T-cell (primary cell): ENCODE measurements around the gene MIGA2. TPM values are rescaled to one million over a fixed set of nuclear protein-coding genes. Genes with fewer than 3 reads are reported as not detected.

Experiments
- ATAC-seq, 4 experiments: fragments of 200-7000 bp in 3 of 4; fragments of 150-1000 bp in 1 of 4; cut with Tn5 transposase; replicated peaks in 1 of 4; 1 replicate in 3 of 4; 2 replicates in 1 of 4; pipeline ENCODE4 v1.10.0; 2021; ENCODE audit warnings: moderate library complexity in 3 of 4, mild to moderate bottlenecking in 2 of 4, moderate number of reproducible peaks in 1 of 4
- CTCF ChIA-PET, 2 donors: fragments of 300-600 bp; sonication (Branson Sonifier 250); formaldehyde crosslinking; loops; one replicate each; lab custom pipeline; 2022; ENCODE audit warnings: antibody characterized with exemption in 2 of 2; lab: Charles Lee
- POLR2A ChIA-PET, 2 donors: fragments of 300-600 bp; sonication (Branson Sonifier 250); formaldehyde crosslinking; loops; one replicate each; lab custom pipeline; 2022; ENCODE audit warnings: antibody characterized with exemption in 2 of 2; lab: Charles Lee
- DNase-seq, 35 experiments: peaks; one replicate each; pipeline versions ENCODE4 v3.0.0 to v3.0.0-alpha.2; 2013 to 2023
- H3K27ac ChIP-seq: one replicate; pipeline ENCODE4 v1.5.1; 2013; ENCODE audit warnings: low read length
- H3K27me3 ChIP-seq, 2 experiments: replicated peaks in 1 of 2; 1 replicate in 1 of 2; 2 replicates in 1 of 2; pipeline versions ENCODE4 v1.6.1 to v1.7.0; 2013; ENCODE audit warnings: low read length in 1 of 2, mixed read lengths in 1 of 2; ENCODE audit not compliant: control insufficient read depth in 2 of 2, insufficient read depth in 2 of 2; ENCODE audit errors: extremely low read depth in 1 of 2
- H3K36me3 ChIP-seq, 2 donors: 1 replicate in 1 of 2; 2 replicates in 1 of 2; pipeline versions ENCODE4 v1.6.1 to v1.7.0; 2013; ENCODE audit warnings: low read length in 1 of 2; ENCODE audit not compliant: control insufficient read depth in 2 of 2, insufficient read depth in 1 of 2; ENCODE audit errors: extremely low read depth in 1 of 2
- H3K4me1 ChIP-seq, 2 experiments: 1 replicate in 1 of 2; 2 replicates in 1 of 2; pipeline versions ENCODE4 v1.6.1 to v1.7.0; 2013; ENCODE audit warnings: low read length in 2 of 2, mixed read lengths in 1 of 2; ENCODE audit not compliant: insufficient read depth in 2 of 2, control insufficient read depth in 1 of 2; ENCODE audit errors: extremely low read depth in 1 of 2
- H3K4me3 ChIP-seq, 2 donors: 1 replicate in 1 of 2; 2 replicates in 1 of 2; pipeline versions ENCODE4 v1.5.1 to v1.7.0; 2013; ENCODE audit warnings: mild to moderate bottlenecking in 2 of 2, low read length in 1 of 2, moderate library complexity in 1 of 2; ENCODE audit not compliant: control insufficient read depth in 1 of 2; ENCODE audit errors: extremely low read depth in 1 of 2
- H3K9me3 ChIP-seq: 2 replicates; pipeline ENCODE4 v1.7.0; 2013
- H3K27ac Mint-ChIP-seq, 2 donors: one replicate each; pipeline ENCODE4 v1.8.0; 2020 to 2021; ENCODE audit warnings: mild to moderate bottlenecking in 2 of 2, mixed read lengths in 2 of 2
- H3K27me3 Mint-ChIP-seq, 2 donors: one replicate each; pipeline ENCODE4 v1.8.0; 2021 to 2022; ENCODE audit warnings: mixed read lengths in 2 of 2
- H3K36me3 Mint-ChIP-seq: one replicate; pipeline ENCODE4 v1.8.0; 2021; ENCODE audit warnings: mixed read lengths
- H3K4me1 Mint-ChIP-seq, 3 donors: one replicate each; pipeline ENCODE4 v1.8.0; 2020 to 2022; ENCODE audit warnings: mixed read lengths in 3 of 3, mild to moderate bottlenecking in 1 of 3
- H3K4me3 Mint-ChIP-seq, 3 donors: one replicate each; pipeline ENCODE4 v1.8.0; 2020 to 2022; ENCODE audit warnings: mild to moderate bottlenecking in 3 of 3, mixed read lengths in 3 of 3, moderate library complexity in 3 of 3
- H3K9me3 Mint-ChIP-seq, 3 donors: one replicate each; pipeline ENCODE4 v1.8.0; 2020 to 2022; ENCODE audit warnings: mixed read lengths in 3 of 3
- WGBS: methylation state at CpG from one replicate; pipeline ENCODE4 v1.1.5; 2013; ENCODE audit warnings: missing lambda C conversion rate; ENCODE audit not compliant: insufficient coverage; 5-methylcytosine and 5-hydroxymethylcytosine counted together
- total RNA-seq, 35 experiments: library from RNA in 6 of 35; stranded (reverse) in 6 of 35; fragments of 120-200 nt in 1 of 35; gene quantifications; one replicate each; pipeline versions ENCODE4 v1.2.1 to v1.2.4 and lab custom pipeline; 2013 to 2026

The MIGA2 gene
- total RNA-seq, 5 donors from 2014 or later (not counting 1 experiment from before 2014, with no cell fraction given), result 60.8 to 95.7 (median 83.4) TPM

- DNase-seq (no peak), ATAC-seq (no peak)
- Histone ChIP-seq H3K9me3 (no peaks in the 10 kb centered on the region), H3K4me1 (no peaks in the 10 kb centered on the region), H3K27ac (no peak overlapping the region), H3K36me3 (peaks cover 5 to 29% of the 10 kb centered on the region in 2 donors), H3K27me3 (no peaks in the 10 kb centered on the region), H3K4me3 (no peak overlapping the region)
- no peak overlapping the region for H3K27ac Mint-ChIP-seq
- WGBS, result no CpG with 5 or more reads among the region's 4 CpGs
- peaks cover 17% of the 10 kb centered on the region for H3K36me3 Mint-ChIP-seq
- CTCF ChIA-PET, result no interaction called here
- H3K4me3 Mint-ChIP-seq, result no peak overlapping the region
- H3K27me3 Mint-ChIP-seq, result no peaks in the 10 kb centered on the region
- POLR2A ChIA-PET, result interaction anchor here in 1 of 2 donors (0.6 kb wide), 1 partner anchor 700 kb away, joined by 3 read pairs; no protein-coding TSS in a partner anchor
- H3K9me3 Mint-ChIP-seq, result no peaks in the 10 kb centered on the region
- peaks cover 12 to 18% (median 18%) of the 10 kb centered on the region in 3 donors for H3K4me1 Mint-ChIP-seq
Measured at GRCh38 chr9:129118799-129119198, 82.4 kb downstream of the MIGA2 start.

- H3K27me3 ChIP-seq, result no peaks in the 10 kb centered on the region
- peaks cover 21% of the 10 kb centered on the region for H3K36me3 Mint-ChIP-seq
- H3K27me3 Mint-ChIP-seq, result no peaks in the 10 kb centered on the region
- H3K4me3 ChIP-seq, result no peak overlapping the region
- no peak for ATAC-seq
- H3K4me1 Mint-ChIP-seq, result peaks cover 0 to 2% (median 2%) of the 10 kb centered on the region in 3 donors
- no peak for DNase-seq
- H3K4me1 ChIP-seq, result no peaks in the 10 kb centered on the region
- POLR2A ChIA-PET, result no interaction called here
- H3K9me3 Mint-ChIP-seq, result no peaks in the 10 kb centered on the region
- no peak overlapping the region for H3K4me3 Mint-ChIP-seq
- CTCF ChIA-PET, result no interaction called here
- no peak overlapping the region for H3K27ac ChIP-seq
- no peaks in the 10 kb centered on the region for H3K9me3 ChIP-seq
- H3K36me3 ChIP-seq, result peaks cover 9 to 48% of the 10 kb centered on the region in 2 donors
- H3K27ac Mint-ChIP-seq, result no peak overlapping the region
- WGBS, result 100% methylated on average over 2 of the region's 3 CpGs
Measured at GRCh38 chr9:129121483-129121882, 85.1 kb downstream of the MIGA2 start.

Other genes starting within 250 kb of the MIGA2 start
- gene TBC1D13, start 249.4 kb upstream of the MIGA2 start, total RNA-seq, result 10 to 100 TPM; 27.6 to 34.3 (median 31.8) TPM
- gene ENDOG, start 218.1 kb upstream of the MIGA2 start, total RNA-seq, result 10 to 100 TPM; 11.3 to 31.1 (median 25.1) TPM
- gene SPOUT1, start 206.8 kb upstream of the MIGA2 start, total RNA-seq, result 10 to 100 TPM; 43.7 to 89.4 (median 82.6) TPM
- 10 to 100 TPM in 4 of 5 donors, 1 to 10 TPM in 1; 9.7 to 15.6 (median 11.7) TPM for gene KYAT1, start 154.7 kb upstream of the MIGA2 start, total RNA-seq
- 10 to 100 TPM; 30.7 to 34.3 (median 33.9) TPM for gene LRRC8A, start 154.5 kb upstream of the MIGA2 start, total RNA-seq
- gene PHYHD1, start 115.6 kb upstream of the MIGA2 start, total RNA-seq, result 1 to 10 TPM in 3 of 5 donors, under 1 TPM in 2; 0.53 to 5.5 (median 3.3) TPM
- gene DOLK, start 89.0 kb upstream of the MIGA2 start, total RNA-seq, result 10 to 100 TPM in 2 of 5 donors, 1 to 10 TPM in 3; 5.4 to 11.6 (median 10.0) TPM
- 10 to 100 TPM; 51.0 to 78.4 (median 71.3) TPM for gene NUP188, start 88.9 kb upstream of the MIGA2 start, total RNA-seq
- 100 to 1,000 TPM in 3 of 5 donors, 10 to 100 TPM in 2; 85.8 to 140 (median 131) TPM for gene SH3GLB2, start 8.3 kb upstream of the MIGA2 start, total RNA-seq
- gene DOLPP1, start 44.5 kb downstream of the MIGA2 start, total RNA-seq, result 10 to 100 TPM in 3 of 5 donors, 1 to 10 TPM in 2; 5.1 to 14.4 (median 11.8) TPM
- gene CRAT, start 74.2 kb downstream of the MIGA2 start, total RNA-seq, result 10 to 100 TPM in 4 of 5 donors, 1 to 10 TPM in 1; 6.6 to 17.5 (median 13.9) TPM
- gene PTPA, start 74.8 kb downstream of the MIGA2 start, total RNA-seq, result 10 to 100 TPM; 51.3 to 71.5 (median 65.5) TPM
- 1 to 10 TPM; 1.3 to 7.7 (median 6.7) TPM for gene IER5L, start 141.6 kb downstream of the MIGA2 start, total RNA-seq